Measurements from ENCODE around the gene ROR2.

- TF ChIP-seq, protein P1, sequence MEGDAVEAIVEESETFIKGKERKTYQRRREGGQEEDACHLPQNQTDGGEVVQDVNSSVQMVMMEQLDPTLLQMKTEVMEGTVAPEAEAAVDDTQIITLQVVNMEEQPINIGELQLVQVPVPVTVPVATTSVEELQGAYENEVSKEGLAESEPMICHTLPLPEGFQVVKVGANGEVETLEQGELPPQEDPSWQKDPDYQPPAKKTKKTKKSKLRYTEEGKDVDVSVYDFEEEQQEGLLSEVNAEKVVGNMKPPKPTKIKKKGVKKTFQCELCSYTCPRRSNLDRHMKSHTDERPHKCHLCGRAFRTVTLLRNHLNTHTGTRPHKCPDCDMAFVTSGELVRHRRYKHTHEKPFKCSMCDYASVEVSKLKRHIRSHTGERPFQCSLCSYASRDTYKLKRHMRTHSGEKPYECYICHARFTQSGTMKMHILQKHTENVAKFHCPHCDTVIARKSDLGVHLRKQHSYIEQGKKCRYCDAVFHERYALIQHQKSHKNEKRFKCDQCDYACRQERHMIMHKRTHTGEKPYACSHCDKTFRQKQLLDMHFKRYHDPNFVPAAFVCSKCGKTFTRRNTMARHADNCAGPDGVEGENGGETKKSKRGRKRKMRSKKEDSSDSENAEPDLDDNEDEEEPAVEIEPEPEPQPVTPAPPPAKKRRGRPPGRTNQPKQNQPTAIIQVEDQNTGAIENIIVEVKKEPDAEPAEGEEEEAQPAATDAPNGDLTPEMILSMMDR (IDR thresholded peaks at IDR 0.05): no peak
- no peak for TF ChIP-seq POLR2A (IDR thresholded peaks at IDR 0.05)
Measured at GRCh38 chr9:91639054-91639453, 311.0 kb downstream of the ROR2 start.
